Panc1 (cell line): ENCODE results near the gene KCNH1.

ENCODE experiments used
- CTCF ChIP-seq: fragments of 450-650 bp; IDR thresholded peaks from 2 replicates; pipeline ENCODE4 v1.5.1; 2017; ENCODE audit warnings: mild to moderate bottlenecking
- POLR2AphosphoS5 ChIP-seq: IDR thresholded peaks from 2 replicates; pipeline ENCODE4 v1.6.1; 2012; ENCODE audit warnings: mild to moderate bottlenecking, low read depth, low read length, moderate library complexity
- REST ChIP-seq, 2 experiments: IDR thresholded peaks; 2 replicates each; pipeline ENCODE4 v1.6.1; 2011 to 2012; ENCODE audit warnings: low read depth in 2 of 2, control low read depth in 1 of 2, low read length in 1 of 2, mild to moderate bottlenecking in 1 of 2, moderate library complexity in 1 of 2; ENCODE audit not compliant: insufficient read depth in 1 of 2
- SIN3A ChIP-seq: IDR thresholded peaks from 2 replicates; pipeline ENCODE4 v1.6.1; 2012; ENCODE audit warnings: low read depth, mild to moderate bottlenecking, low read length, moderate library complexity, borderline replicate concordance; ENCODE audit not compliant: insufficient read depth
- TCF7L2 ChIP-seq: IDR thresholded peaks from 2 replicates; pipeline ENCODE4 v1.6.1; 2011; ENCODE audit warnings: mild to moderate bottlenecking, low read depth, low read length, inconsistent platforms

GRCh38 chr1:210706246-210706645 lies 427.7 kb downstream of the KCNH1 start:
- TF ChIP-seq CTCF (no peak), REST (IDR thresholded peaks at IDR 0.05; ENCODE audit: insufficient read depth in 1 of 2, low read depth in 2 of 2, low read length in 1 of 2) (no peak), POLR2AphosphoS5 (no peak), SIN3A (no peak), TCF7L2 (no peak)
